Keratinocyte (primary cell): ENCODE data around the gene DSG1.

Experiments used
- EZH2 ChIP-seq: IDR thresholded peaks from one replicate; pipeline ENCODE4 v1.6.1; 2012; ENCODE audit warnings: inconsistent platforms, mild to moderate bottlenecking, low read length, moderate library complexity
- TF ChIP-seq, protein P1 (sequence below), 3 experiments: IDR thresholded peaks in 1 of 3; conservative IDR thresholded peaks in 1 of 3; optimal IDR thresholded peaks in 1 of 3; 2 replicates in 2 of 3; 3 replicates in 1 of 3; pipeline versions ENCODE3 to v1.5.1; 2011; ENCODE audit warnings: low read length in 3 of 3, mild to moderate bottlenecking in 3 of 3, moderate library complexity in 2 of 3, control low read depth in 1 of 3, inconsistent platforms in 1 of 3; ENCODE audit not compliant: insufficient read depth in 2 of 3; ENCODE audit errors: extremely low read depth in 1 of 3

DNA sequence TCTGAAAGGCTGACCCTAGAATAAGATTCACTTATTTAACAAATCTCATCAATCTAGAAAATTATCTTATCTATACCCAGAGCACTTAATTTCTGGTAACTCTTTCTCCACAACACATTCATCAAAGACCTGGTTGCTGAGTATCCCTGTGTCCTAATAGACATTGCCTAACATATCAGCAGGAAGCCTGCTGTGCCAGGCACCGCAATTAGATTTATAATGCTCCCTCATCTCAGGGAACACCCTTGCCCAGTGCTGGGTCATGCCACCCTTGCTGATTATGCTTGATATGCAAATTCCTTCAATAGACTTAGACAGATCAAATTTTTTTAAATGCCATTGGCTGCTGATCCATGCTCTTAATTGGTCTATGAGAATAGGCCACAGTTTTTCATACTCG, 3.8 kb downstream of the DSG1 start:
- no peak for TF ChIP-seq EZH2
- TF ChIP-seq, protein P1, sequence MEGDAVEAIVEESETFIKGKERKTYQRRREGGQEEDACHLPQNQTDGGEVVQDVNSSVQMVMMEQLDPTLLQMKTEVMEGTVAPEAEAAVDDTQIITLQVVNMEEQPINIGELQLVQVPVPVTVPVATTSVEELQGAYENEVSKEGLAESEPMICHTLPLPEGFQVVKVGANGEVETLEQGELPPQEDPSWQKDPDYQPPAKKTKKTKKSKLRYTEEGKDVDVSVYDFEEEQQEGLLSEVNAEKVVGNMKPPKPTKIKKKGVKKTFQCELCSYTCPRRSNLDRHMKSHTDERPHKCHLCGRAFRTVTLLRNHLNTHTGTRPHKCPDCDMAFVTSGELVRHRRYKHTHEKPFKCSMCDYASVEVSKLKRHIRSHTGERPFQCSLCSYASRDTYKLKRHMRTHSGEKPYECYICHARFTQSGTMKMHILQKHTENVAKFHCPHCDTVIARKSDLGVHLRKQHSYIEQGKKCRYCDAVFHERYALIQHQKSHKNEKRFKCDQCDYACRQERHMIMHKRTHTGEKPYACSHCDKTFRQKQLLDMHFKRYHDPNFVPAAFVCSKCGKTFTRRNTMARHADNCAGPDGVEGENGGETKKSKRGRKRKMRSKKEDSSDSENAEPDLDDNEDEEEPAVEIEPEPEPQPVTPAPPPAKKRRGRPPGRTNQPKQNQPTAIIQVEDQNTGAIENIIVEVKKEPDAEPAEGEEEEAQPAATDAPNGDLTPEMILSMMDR (optimal IDR thresholded peaks at IDR 0.05 in 1 of 3, IDR thresholded peaks at IDR 0.05 in 1 of 3, conservative IDR thresholded peaks at IDR 0.05 in 1 of 3; ENCODE audit: extremely low read depth in 1 of 3, insufficient read depth in 2 of 3, low read length in 3 of 3) = no peak
